Neural cell (in vitro differentiated cells): ENCODE data around the gene IL1RAPL2.
"Not testable (repeated sequence)": the region's sequence is repeated elsewhere in the genome, so short reads cannot be mapped to it uniquely, and the experiment has no call there.

Experiments used
- EP300 ChIP-seq: fragments of 450-650 bp; conservative IDR thresholded peaks from 2 replicates; pipeline ENCODE4 v1.6.1; 2014; ENCODE audit warnings: antibody characterized with exemption, mild to moderate bottlenecking, moderate library complexity; ENCODE audit not compliant: poor library complexity, severe bottlenecking
- EZH2 ChIP-seq: fragments of 200-600, 300-800 bp; shearing (Covaris generic), sonication (generic); IDR thresholded peaks from 2 replicates; pipeline ENCODE4 v1.6.1; 2014; ENCODE audit warnings: antibody characterized with exemption, low read length, borderline replicate concordance, mild to moderate bottlenecking; ENCODE audit not compliant: insufficient read depth, poor library complexity, severe bottlenecking
- MXI1 ChIP-seq: fragments of 450-650 bp; conservative IDR thresholded peaks from 2 replicates; pipeline ENCODE4 v1.6.1; 2014; ENCODE audit warnings: antibody characterized with exemption, mild to moderate bottlenecking; ENCODE audit not compliant: poor library complexity, severe bottlenecking
- RAD21 ChIP-seq: fragments of 450-650 bp; conservative IDR thresholded peaks from 2 replicates; pipeline ENCODE4 v1.6.1; 2014; ENCODE audit warnings: antibody characterized with exemption, mild to moderate bottlenecking, moderate library complexity
- SMC3 ChIP-seq: fragments of 450-650 bp; conservative IDR thresholded peaks from 2 replicates; pipeline ENCODE4 v1.6.1; 2014; ENCODE audit warnings: antibody characterized with exemption, mild to moderate bottlenecking, moderate library complexity; ENCODE audit not compliant: poor library complexity
- TAF1 ChIP-seq: IDR thresholded peaks from 2 replicates; pipeline ENCODE4 v1.6.1; 2012; ENCODE audit warnings: low read depth
- TF ChIP-seq, protein P1 (sequence below): fragments of 450-650 bp; IDR thresholded peaks from 2 replicates; pipeline ENCODE4 v1.5.1; 2014; ENCODE audit warnings: antibody characterized with exemption, mild to moderate bottlenecking, moderate library complexity; ENCODE audit not compliant: poor library complexity, severe bottlenecking
- TF ChIP-seq, protein P2 (sequence below): IDR thresholded peaks from 2 replicates; pipeline ENCODE4 v1.6.1; 2012; ENCODE audit warnings: borderline replicate concordance

DNA sequence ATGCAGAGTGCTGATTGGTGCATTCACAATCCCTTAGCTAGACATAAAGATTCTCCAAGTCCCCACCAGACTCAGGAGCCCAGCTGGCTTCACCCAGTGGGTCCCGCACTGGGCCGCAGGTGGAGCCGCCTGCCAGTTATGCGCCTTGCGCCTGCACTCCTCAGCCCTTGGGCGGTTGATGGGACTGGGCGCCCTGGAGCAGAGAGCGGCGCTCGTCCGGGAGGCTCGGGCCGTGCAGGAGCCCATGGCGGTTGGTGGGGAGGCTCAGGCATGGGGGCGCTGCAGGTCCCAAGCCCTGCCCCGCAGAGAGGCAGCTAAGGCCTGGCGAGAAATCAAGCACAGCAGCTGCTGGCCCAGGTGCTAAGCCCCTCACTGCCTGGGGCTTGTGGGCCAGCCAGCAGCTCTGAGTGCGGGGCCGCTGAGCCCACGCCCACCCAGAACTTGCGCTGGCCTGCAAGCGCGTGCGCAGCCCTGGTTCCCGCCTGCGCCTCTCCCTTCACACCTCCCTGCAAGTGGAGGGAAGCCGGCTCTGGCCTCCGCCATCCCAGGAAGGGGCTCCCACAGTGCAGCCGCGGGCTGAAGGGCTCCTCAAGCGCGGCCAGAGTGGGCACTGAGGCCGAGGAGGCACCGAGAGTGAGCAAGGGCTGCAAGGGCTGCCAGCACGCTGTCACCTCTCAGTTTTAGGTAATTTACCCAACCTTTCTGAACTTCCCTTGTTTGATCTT lies 549.8 kb downstream of the IL1RAPL2 start:
- not testable (repeated sequence) for TF ChIP-seq EP300, TAF1, SMC3, MXI1, EZH2, RAD21
- TF ChIP-seq, protein P1, sequence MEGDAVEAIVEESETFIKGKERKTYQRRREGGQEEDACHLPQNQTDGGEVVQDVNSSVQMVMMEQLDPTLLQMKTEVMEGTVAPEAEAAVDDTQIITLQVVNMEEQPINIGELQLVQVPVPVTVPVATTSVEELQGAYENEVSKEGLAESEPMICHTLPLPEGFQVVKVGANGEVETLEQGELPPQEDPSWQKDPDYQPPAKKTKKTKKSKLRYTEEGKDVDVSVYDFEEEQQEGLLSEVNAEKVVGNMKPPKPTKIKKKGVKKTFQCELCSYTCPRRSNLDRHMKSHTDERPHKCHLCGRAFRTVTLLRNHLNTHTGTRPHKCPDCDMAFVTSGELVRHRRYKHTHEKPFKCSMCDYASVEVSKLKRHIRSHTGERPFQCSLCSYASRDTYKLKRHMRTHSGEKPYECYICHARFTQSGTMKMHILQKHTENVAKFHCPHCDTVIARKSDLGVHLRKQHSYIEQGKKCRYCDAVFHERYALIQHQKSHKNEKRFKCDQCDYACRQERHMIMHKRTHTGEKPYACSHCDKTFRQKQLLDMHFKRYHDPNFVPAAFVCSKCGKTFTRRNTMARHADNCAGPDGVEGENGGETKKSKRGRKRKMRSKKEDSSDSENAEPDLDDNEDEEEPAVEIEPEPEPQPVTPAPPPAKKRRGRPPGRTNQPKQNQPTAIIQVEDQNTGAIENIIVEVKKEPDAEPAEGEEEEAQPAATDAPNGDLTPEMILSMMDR, result not testable (repeated sequence)
- TF ChIP-seq, protein P2, sequence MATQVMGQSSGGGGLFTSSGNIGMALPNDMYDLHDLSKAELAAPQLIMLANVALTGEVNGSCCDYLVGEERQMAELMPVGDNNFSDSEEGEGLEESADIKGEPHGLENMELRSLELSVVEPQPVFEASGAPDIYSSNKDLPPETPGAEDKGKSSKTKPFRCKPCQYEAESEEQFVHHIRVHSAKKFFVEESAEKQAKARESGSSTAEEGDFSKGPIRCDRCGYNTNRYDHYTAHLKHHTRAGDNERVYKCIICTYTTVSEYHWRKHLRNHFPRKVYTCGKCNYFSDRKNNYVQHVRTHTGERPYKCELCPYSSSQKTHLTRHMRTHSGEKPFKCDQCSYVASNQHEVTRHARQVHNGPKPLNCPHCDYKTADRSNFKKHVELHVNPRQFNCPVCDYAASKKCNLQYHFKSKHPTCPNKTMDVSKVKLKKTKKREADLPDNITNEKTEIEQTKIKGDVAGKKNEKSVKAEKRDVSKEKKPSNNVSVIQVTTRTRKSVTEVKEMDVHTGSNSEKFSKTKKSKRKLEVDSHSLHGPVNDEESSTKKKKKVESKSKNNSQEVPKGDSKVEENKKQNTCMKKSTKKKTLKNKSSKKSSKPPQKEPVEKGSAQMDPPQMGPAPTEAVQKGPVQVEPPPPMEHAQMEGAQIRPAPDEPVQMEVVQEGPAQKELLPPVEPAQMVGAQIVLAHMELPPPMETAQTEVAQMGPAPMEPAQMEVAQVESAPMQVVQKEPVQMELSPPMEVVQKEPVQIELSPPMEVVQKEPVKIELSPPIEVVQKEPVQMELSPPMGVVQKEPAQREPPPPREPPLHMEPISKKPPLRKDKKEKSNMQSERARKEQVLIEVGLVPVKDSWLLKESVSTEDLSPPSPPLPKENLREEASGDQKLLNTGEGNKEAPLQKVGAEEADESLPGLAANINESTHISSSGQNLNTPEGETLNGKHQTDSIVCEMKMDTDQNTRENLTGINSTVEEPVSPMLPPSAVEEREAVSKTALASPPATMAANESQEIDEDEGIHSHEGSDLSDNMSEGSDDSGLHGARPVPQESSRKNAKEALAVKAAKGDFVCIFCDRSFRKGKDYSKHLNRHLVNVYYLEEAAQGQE, result not testable (repeated sequence)
